ELF-1 (cell line): ENCODE measurements around the gene DEFB127.
"Not testable (repeated sequence)": the region's sequence is repeated elsewhere in the genome, so short reads cannot be mapped to it uniquely, and the experiment has no call there.

Experiments used
- DNase-seq: peaks from one replicate; pipeline ENCODE4 v3.0.0-alpha.2; 2016; ENCODE audit warnings: low read depth, low spot score

DEFB127 gene

GRCh38 chr20:157154-157553 lies at the start of gene DEFB127:
DEFB127 (plus strand) TSS chr20:157454; CDS start chr20:157545, 91 bp downstream.
- no peak for DNase-seq

GRCh38 chr20:112396-112795 lies 44.9 kb upstream of the DEFB127 start:
- no peak for DNase-seq

- no peak for DNase-seq
Measured at GRCh38 chr20:117518-117917, 39.7 kb upstream of the DEFB127 start.

- peak; percentile 38 for DNase-seq
Measured at GRCh38 chr20:129786-130323, 27.4 kb upstream of the DEFB127 start.

- DNase-seq: no peak
Measured at GRCh38 chr20:137668-138490, 19.4 kb upstream of the DEFB127 start.

- no peak for DNase-seq
Measured at GRCh38 chr20:142290-142689, 15.0 kb upstream of the DEFB127 start, which contains the start of gene DEFB126. DEFB126 (plus strand) TSS chr20:142590; CDS start chr20:142629, 39 bp downstream.

- DNase-seq: no peak
Measured at GRCh38 chr20:145877-146276, 11.4 kb upstream of the DEFB127 start.

GRCh38 chr20:152131-152530 lies 5.1 kb upstream of the DEFB127 start:
- DNase-seq: no peak

- no peak for DNase-seq
Measured at GRCh38 chr20:164618-165017, 7.4 kb downstream of the DEFB127 start.

GRCh38 chr20:168876-169275 lies 11.6 kb downstream of the DEFB127 start:
- peak; percentile 3 for DNase-seq

GRCh38 chr20:184288-184687 lies 27.0 kb downstream of the DEFB127 start:
- no peak for DNase-seq

- no peak for DNase-seq
Measured at GRCh38 chr20:187733-188132, 30.5 kb downstream of the DEFB127 start.

GRCh38 chr20:189611-190010 lies 32.4 kb downstream of the DEFB127 start, which contains the start of gene DEFB128:
DEFB128 (minus strand) TSS chr20:189711; CDS start chr20:189623, 88 bp downstream.
- no peak for DNase-seq

- DNase-seq: no peak
Measured at GRCh38 chr20:198225-198624, 41.0 kb downstream of the DEFB127 start.

- no peak for DNase-seq
Measured at GRCh38 chr20:199996-200395, 42.7 kb downstream of the DEFB127 start.

GRCh38 chr20:203630-204029 lies 46.4 kb downstream of the DEFB127 start:
- DNase-seq: not testable (repeated sequence)
